ENCODE measurements around the gene KCNF1. TPM values are rescaled to one million over a fixed set of nuclear protein-coding genes. Genes with fewer than 3 reads are reported as not detected.
"Not testable (repeated sequence)": the region's sequence is repeated elsewhere in the genome, so short reads cannot be mapped to it uniquely, and the experiment has no call there.

KCNF1 gene
- total and polyA plus RNA-seq, 4 donors = 4.3 to 19.7 (median 11.5) TPM

DNA sequence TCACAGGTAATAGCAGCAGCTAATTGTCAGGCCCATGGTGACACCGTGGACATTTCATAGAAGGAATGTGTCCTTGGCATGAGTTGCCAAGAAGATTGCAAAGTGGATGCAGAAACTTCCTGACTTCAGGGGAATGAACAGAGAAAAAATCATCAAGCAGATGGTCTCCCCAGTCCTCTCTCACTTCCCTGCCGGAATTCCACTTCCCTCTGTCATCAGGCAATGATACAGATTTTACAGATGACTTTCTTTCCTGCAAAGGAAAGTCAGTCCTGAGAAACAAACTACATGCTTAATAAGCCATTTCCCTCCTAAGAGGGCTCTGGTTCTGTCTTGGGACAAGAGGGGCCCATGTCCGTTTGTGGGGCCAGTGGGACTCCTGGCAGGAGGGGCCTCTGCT lies 45.7 kb downstream of the KCNF1 start:
- H3K4me3 ChIP-seq (ENCODE audit: low read depth, low read length) = no peak overlapping the region
- WGBS (ENCODE audit: insufficient coverage) = 40% methylated on average over 1 of the region's 3 CpGs
- peak in 2 of 6 donors; percentile 20 to 45 for DNase-seq (ENCODE audit: low read depth in 4 of 6, low spot score in 6 of 6)

DNA sequence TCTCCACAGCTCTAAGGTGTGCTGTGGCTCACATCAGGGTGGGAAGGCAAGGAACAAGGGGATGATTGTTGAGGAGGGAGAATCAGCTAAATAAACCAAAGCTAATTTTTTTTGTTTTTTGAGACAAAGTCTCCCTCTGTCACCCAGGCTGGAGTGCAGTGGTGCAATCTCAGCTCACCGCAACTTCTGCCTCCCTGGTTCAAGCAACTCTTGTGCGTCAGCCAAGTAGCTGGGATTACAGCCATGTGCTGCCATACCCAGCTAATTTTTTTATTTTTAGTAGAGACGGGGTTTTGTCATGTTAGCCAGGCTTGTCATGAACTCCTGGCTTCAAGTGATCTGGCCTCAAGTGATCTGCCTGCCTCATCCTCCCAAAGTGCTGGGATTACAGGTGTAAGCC lies 46.7 kb downstream of the KCNF1 start:
- H3K27me3 ChIP-seq (ENCODE audit: control insufficient read depth, insufficient read depth, low read length); H3K4me3 ChIP-seq (ENCODE audit: low read depth, low read length); H3K27ac ChIP-seq (ENCODE audit: low read depth, low read length); H3K36me3 ChIP-seq (ENCODE audit: control insufficient read depth, insufficient read depth, low read length); H3K9me3 ChIP-seq (ENCODE audit: control insufficient read depth, insufficient read depth, low read length); DNase-seq (ENCODE audit: low read depth in 4 of 6, low spot score in 6 of 6); H3K4me1 ChIP-seq (ENCODE audit: control insufficient read depth, insufficient read depth, low read length): not testable (repeated sequence)
- 17% methylated on average over 1 of the region's 3 CpGs for WGBS (ENCODE audit: insufficient coverage)

More for the DNA sequence above, 45.7 kb downstream of the KCNF1 start:
- Histone ChIP-seq H3K9me3 (ENCODE audit: control insufficient read depth, insufficient read depth, low read length) (no peaks in the 10 kb centered on the region), H3K27me3 (ENCODE audit: control insufficient read depth, insufficient read depth, low read length) (no peaks in the 10 kb centered on the region), H3K36me3 (ENCODE audit: control insufficient read depth, insufficient read depth, low read length) (peaks cover 10% of the 10 kb centered on the region), H3K27ac (ENCODE audit: low read depth, low read length) (no peak overlapping the region), H3K4me1 (ENCODE audit: control insufficient read depth, insufficient read depth, low read length) (no peaks in the 10 kb centered on the region)

GRCh38 chr2:10960606-10961489 lies 49.1 kb downstream of the KCNF1 start:
- H3K27ac ChIP-seq (ENCODE audit: low read depth, low read length) = no peak overlapping the region
- 91% methylated on average over 55 of the region's 58 CpGs for WGBS (ENCODE audit: insufficient coverage)
- H3K4me1 ChIP-seq (ENCODE audit: control insufficient read depth, insufficient read depth, low read length) = peaks cover 21% of the 10 kb centered on the region
- H3K4me3 ChIP-seq (ENCODE audit: low read depth, low read length) = no peak overlapping the region
- H3K9me3 ChIP-seq (ENCODE audit: control insufficient read depth, insufficient read depth, low read length) = no peaks in the 10 kb centered on the region
- no peaks in the 10 kb centered on the region for H3K27me3 ChIP-seq (ENCODE audit: control insufficient read depth, insufficient read depth, low read length)
- DNase-seq (ENCODE audit: low read depth in 4 of 6, low spot score in 6 of 6) = no peak
- H3K36me3 ChIP-seq (ENCODE audit: control insufficient read depth, insufficient read depth, low read length) = peaks cover 10% of the 10 kb centered on the region

- peaks cover 10% of the 10 kb centered on the region for H3K36me3 ChIP-seq (ENCODE audit: control insufficient read depth, insufficient read depth, low read length)
- H3K4me1 ChIP-seq (ENCODE audit: control insufficient read depth, insufficient read depth, low read length) = peaks cover 21% of the 10 kb centered on the region
- no peaks in the 10 kb centered on the region for H3K9me3 ChIP-seq (ENCODE audit: control insufficient read depth, insufficient read depth, low read length)
- no peak overlapping the region for H3K4me3 ChIP-seq (ENCODE audit: low read depth, low read length)
- no peak for DNase-seq (ENCODE audit: low read depth in 4 of 6, low spot score in 6 of 6)
- no peaks in the 10 kb centered on the region for H3K27me3 ChIP-seq (ENCODE audit: control insufficient read depth, insufficient read depth, low read length)
- H3K27ac ChIP-seq (ENCODE audit: low read depth, low read length) = no peak overlapping the region
- 88% methylated on average over 12 of the region's 13 CpGs for WGBS (ENCODE audit: insufficient coverage)
Observed at GRCh38 chr2:10961490-10961875, 49.7 kb downstream of the KCNF1 start.

- H3K36me3 ChIP-seq (ENCODE audit: control insufficient read depth, insufficient read depth, low read length) = peaks cover 10% of the 10 kb centered on the region
- no peak overlapping the region for H3K27ac ChIP-seq (ENCODE audit: low read depth, low read length)
- no peak overlapping the region for H3K4me3 ChIP-seq (ENCODE audit: low read depth, low read length)
- 91% methylated on average over 14 of the region's 14 CpGs for WGBS (ENCODE audit: insufficient coverage)
- no peak for DNase-seq (ENCODE audit: low read depth in 4 of 6, low spot score in 6 of 6)
- H3K27me3 ChIP-seq (ENCODE audit: control insufficient read depth, insufficient read depth, low read length) = no peaks in the 10 kb centered on the region
- H3K4me1 ChIP-seq (ENCODE audit: control insufficient read depth, insufficient read depth, low read length) = peaks cover 21% of the 10 kb centered on the region
- no peaks in the 10 kb centered on the region for H3K9me3 ChIP-seq (ENCODE audit: control insufficient read depth, insufficient read depth, low read length)
Observed at GRCh38 chr2:10962004-10962403, 50.3 kb downstream of the KCNF1 start.

- Histone ChIP-seq H3K27me3 (ENCODE audit: control insufficient read depth, insufficient read depth, low read length) (no peaks in the 10 kb centered on the region), H3K4me1 (ENCODE audit: control insufficient read depth, insufficient read depth, low read length) (peaks cover 21% of the 10 kb centered on the region), H3K36me3 (ENCODE audit: control insufficient read depth, insufficient read depth, low read length) (peaks cover 10% of the 10 kb centered on the region), H3K4me3 (ENCODE audit: low read depth, low read length) (no peak overlapping the region), H3K9me3 (ENCODE audit: control insufficient read depth, insufficient read depth, low read length) (no peaks in the 10 kb centered on the region), H3K27ac (ENCODE audit: low read depth, low read length) (peak overlapping the region; percentile 33)
- no CpG with 5 or more reads among the region's 8 CpGs for whole genome bisulfite sequencing (ENCODE audit: insufficient coverage)
- peak in 4 of 6 donors; percentile 36 to 89 (median 66) for DNase-seq (ENCODE audit: low read depth in 4 of 6, low spot score in 6 of 6)
Observed at GRCh38 chr2:10963155-10963554, 51.4 kb downstream of the KCNF1 start.

Small RNAs within 50 kb of the gene (small RNA-seq; reads per million reads assigned to genes)
- gene AC079587.1 (ENCODE audit: low replicate concordance) = not detected

Other genes starting within 250 kb of the KCNF1 start
- gene NOL10, start 222.0 kb upstream of the KCNF1 start, total RNA-seq = 10 to 100 TPM; 26.0 to 36.3 TPM
- gene NOL10, start 222.0 kb upstream of the KCNF1 start, polyA plus RNA-seq (ENCODE audit: insufficient read length in 2 of 2) = 10 to 100 TPM; 17.0 to 17.8 TPM
- under 1 TPM; 0.77 to 0.79 TPM for gene ATP6V1C2, start 190.3 kb upstream of the KCNF1 start, total RNA-seq
- 1 to 10 TPM; 2.6 to 3.5 TPM for gene ATP6V1C2, start 190.3 kb upstream of the KCNF1 start, polyA plus RNA-seq (ENCODE audit: insufficient read length in 2 of 2)
- gene PDIA6, start 99.1 kb upstream of the KCNF1 start, total RNA-seq = 100 to 1,000 TPM; 166 to 222 TPM
- gene PDIA6, start 99.1 kb upstream of the KCNF1 start, polyA plus RNA-seq (ENCODE audit: insufficient read length in 2 of 2) = 100 to 1,000 TPM; 164 to 171 TPM
- gene SLC66A3, start 243.5 kb downstream of the KCNF1 start, total RNA-seq = 10 to 100 TPM; 17.9 to 18.0 TPM
- 10 to 100 TPM in 1 of 2 donors, 1 to 10 TPM in 1; 6.7 to 11.9 TPM for gene SLC66A3, start 243.5 kb downstream of the KCNF1 start, polyA plus RNA-seq (ENCODE audit: insufficient read length in 2 of 2)

Data from spinal cord (tissue), 10 donors.